T follicular helper cell (primary cell): ENCODE results near the gene TMEM269.
A peak's percentile ranks its signal among the peaks of the same experiment; 100 is the strongest.
"Not testable (repeated sequence)": the region's sequence is repeated elsewhere in the genome, so short reads cannot be mapped to it uniquely, and the experiment has no call there.

Experiments
- DNase-seq: peaks from one replicate; pipeline ENCODE4 v3.0.0-alpha.2; 2020; ENCODE audit warnings: low read depth

TMEM269 gene

GRCh38 chr1:42776502-42776901 lies 8.3 kb upstream of the TMEM269 start:
- no peak for DNase-seq

DNA sequence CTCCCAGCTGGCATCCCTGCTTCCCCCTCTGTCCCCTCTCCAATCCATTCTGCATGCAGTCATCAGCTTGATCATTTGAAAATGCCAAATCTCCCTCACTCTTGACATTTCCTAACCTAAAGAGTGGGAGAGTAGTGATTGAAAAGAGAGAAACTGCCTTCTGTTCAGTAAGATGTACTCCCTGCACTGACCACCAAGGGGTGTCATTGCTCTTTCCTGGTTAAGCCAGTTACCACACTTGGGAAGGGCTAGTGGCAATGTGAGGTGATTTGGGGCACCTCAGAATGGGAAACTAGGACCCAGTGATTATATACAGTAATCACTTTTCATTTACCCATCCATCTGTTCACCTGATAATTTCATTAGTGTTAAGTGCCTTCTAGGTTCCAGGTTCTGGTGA lies 6.9 kb upstream of the TMEM269 start:
- DNase-seq: no peak

- DNase-seq: no peak
These were observed 5.1 kb upstream of the TMEM269 start for GRCh38 chr1:42779725-42780124.

DNA sequence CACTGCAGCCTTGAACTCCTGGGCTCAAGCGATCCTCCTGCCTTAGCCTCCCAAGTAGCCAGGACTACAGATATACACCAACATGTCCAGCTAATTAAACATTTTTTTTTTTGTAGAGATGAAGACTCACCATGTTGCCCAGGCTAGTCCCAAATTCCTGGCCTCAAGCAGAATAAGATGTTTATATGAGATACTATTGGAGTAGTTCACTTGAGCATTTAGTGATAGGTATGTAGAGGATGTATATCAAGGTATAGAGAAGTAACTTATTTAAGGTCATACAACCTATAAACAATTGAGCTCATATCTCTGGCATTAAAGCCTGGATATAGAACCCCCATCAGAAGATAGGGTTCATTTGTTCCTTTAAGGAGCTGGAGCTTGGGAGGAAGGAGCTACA lies 4.6 kb upstream of the TMEM269 start:
- no peak for DNase-seq

DNA sequence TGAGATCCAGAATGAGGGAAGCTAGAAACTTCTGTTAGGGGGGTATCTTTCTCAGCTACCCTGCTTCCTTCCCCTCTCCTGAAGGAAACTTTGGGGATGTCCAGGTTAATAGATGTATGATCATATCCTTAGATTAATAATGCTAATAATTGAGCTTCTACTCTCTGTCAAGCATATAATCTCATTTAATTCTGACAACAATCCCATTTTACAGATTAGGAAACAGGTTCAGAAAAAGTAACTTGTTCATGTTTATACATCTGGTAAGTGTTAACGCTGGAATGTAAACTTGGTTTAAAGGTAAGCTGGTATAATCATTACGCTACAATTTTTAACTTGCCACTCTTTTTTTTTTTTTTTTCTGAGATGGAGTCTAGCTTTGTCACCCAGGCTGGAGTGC lies 1.7 kb upstream of the TMEM269 start:
- no peak for DNase-seq

- no peak for DNase-seq
These were observed 245 bp upstream of the TMEM269 start for GRCh38 chr1:42784547-42784945.

GRCh38 chr1:42786097-42786496 lies 1.3 kb downstream of the TMEM269 start:
- no peak for DNase-seq

- no peak for DNase-seq
These were observed 3.2 kb downstream of the TMEM269 start for GRCh38 chr1:42788021-42788420.

- DNase-seq: no peak
These were observed 9.0 kb downstream of the TMEM269 start for GRCh38 chr1:42793824-42794223.

- DNase-seq: no peak
These were observed 12.6 kb downstream of the TMEM269 start for GRCh38 chr1:42797414-42797813.

- DNase-seq: no peak
These were observed 13.2 kb downstream of the TMEM269 start for GRCh38 chr1:42797979-42798378.

DNA sequence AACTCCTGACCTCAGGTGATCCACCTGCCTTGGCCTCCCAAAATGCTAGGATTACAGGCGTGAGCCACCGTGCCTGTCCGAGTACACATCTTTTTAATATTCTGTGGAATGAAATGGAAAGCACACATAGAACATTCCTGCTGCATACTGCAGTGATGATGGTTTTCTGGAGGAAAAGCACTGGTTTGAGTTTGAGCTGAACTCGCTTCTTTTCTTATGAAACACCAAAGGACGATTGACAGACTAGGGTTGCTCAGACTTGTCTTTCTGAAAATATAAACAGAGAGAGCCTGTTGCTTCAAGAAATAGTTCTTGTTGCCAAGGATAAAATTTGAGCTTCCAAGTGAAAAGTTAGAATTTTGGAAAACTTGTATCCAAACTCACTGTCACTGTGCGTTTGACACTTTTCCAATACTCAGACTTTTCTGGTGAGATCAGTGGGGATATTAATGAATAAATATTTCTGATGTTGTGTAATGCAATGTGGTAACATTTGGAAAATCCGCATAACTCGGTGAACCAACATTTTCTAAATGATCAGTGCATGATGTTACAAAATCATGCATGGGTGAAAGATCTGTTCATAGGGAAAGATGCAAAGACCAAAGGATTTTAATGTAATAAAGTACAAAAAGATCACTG lies 17.2 kb downstream of the TMEM269 start:
- no peak for DNase-seq

DNA sequence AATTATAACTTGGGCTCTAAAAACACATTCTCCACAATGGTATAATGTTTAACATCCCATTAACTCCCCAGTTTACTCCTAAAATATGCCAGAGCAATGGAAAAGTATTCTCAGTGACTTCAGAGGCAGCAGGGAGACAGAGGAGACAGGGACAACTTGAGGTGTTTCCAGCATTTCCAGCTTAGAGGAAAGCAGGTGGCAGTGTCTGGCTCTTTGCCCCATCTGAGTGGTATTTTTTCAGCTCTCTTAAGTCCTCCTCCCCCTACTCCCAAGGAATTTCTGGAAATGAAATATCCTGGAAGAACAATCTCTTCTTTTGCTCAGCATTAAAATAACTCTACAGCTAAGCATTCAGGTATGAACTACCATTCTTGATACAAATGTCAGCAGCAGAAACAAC lies 21.4 kb downstream of the TMEM269 start:
- DNase-seq: no peak

DNA sequence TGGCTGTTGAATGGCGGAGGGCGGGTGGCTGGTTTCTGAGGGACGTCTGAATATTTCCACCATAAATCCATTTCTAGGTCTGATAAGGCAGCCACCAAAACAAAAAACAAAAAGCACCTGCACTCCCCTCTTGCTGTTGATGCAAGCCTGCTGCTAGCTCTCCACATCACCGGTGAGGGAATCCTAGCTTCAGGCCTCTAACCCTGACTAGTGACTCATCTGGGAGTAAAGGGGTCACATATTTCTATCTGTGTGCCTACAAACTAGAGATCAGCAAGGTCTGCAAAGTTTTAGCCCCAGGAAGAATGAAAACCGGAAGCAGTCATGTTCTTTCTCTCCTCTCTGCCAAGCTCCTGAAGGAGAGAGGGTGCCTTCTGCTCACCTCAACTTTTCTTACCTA lies 21.8 kb downstream of the TMEM269 start:
- no peak for DNase-seq

- DNase-seq: no peak
These were observed 22.4 kb downstream of the TMEM269 start for GRCh38 chr1:42807056-42807668.

GRCh38 chr1:42814815-42815214 lies 30.0 kb downstream of the TMEM269 start:
- not testable (repeated sequence) for DNase-seq

DNA sequence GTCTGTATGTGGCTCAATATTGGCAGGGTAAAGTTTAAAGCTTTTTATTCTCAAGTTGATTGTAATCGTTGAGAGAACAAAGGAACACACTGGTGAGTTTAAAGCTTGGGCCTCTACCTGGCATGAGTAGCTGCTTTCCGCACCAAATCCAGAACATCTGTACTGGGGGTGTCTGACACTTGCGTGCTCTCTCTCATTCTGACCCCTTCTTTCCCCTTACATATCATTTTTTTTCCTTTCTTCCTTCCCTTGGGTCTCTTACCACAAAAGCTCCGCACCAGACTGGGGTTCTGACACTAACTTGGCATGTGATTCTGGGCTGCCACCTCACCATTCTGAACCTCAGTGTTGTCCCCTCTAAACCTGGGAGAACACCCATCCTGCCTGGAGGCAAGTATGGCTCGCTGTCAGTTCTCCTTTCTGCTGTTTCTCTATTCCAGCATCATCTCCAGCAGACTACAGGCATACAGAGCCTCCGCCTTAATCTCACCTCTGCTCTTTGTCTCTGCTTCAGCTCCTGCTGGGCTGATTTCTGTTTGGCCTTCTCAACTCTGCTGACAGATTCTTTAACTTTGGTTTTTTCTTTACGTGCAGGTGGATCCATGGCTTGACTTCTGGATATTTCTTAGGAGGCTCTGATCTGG lies 31.3 kb downstream of the TMEM269 start:
- DNase-seq: no peak

- peak; percentile 92 for DNase-seq
These were observed 32.0 kb downstream of the TMEM269 start, which contains the start of the genes ERMAP and SVBP for GRCh38 chr1:42816585-42817439. ERMAP (plus strand) TSS chr1:42817122; CDS start chr1:42830449, 13,327 bp downstream. SVBP (minus strand) TSS chr1:42817397; CDS start chr1:42816544, 853 bp downstream.

- DNase-seq: no peak
These were observed 32.6 kb downstream of the TMEM269 start for GRCh38 chr1:42817440-42817767.

DNA sequence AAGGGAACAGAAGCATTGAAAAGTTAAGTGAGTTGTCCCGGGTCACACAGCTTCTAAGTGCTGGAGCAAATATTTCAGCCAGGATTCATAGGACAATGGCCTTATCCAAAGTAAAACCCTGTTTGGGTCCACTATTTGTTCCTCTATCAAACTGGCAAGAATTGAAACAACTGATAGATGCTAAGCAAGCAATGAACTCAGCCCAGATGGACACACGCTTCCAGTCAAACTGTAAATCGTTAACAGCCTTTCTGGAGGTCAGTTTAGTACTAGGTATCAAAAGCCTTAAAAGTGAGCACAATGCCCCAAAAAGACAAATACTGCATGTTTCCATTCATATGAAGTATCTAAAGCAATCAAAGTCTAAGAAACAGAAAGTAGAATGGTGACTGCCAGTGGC lies 33.2 kb downstream of the TMEM269 start:
- DNase-seq: no peak

GRCh38 chr1:42820813-42821212 lies 36.0 kb downstream of the TMEM269 start:
- DNase-seq: no peak

DNA sequence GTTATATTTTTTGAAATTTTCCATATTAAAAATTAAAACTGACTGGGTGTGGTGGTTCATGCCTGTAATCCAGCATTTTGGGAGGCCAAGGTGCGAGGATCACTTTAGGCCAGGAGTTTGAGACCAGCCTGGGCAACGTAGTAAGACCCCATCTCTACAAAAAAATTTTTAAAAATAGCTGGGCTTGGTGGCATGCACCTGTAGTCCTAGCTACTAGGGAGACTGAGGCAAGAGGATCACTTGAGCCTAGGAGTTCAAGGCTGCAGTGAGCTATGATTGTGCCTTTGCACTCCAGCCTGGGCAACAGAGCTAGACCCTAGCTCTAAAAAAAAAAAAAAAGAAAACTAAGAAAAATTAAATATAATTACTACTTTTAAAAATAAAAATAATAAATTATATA lies 36.9 kb downstream of the TMEM269 start:
- DNase-seq: no peak
